Thyroid gland (tissue), 4 donors: Measurements from ENCODE around the gene PXMP4. TPM values are rescaled to one million over a fixed set of nuclear protein-coding genes. Genes with fewer than 3 reads are reported as not detected.

Experiments
- DNase-seq, 2 donors: peaks; one replicate each; pipeline ENCODE4 v3.0.0-alpha.2; 2019
- H3K27ac ChIP-seq, 3 donors: fragments of 200-600 bp; sonication (generic); 1 replicate in 2 of 3; 2 replicates in 1 of 3; pipeline ENCODE4 v1.5.1; 2016 to 2019; ENCODE audit warnings: mild to moderate bottlenecking in 1 of 3, moderate library complexity in 1 of 3
- H3K27me3 ChIP-seq: fragments of 200-600 bp; sonication (generic); one replicate; pipeline ENCODE4 v1.5.1; 2019
- H3K36me3 ChIP-seq, 2 donors: fragments of 200-600 bp; sonication (generic); one replicate each; pipeline ENCODE4 v1.5.1; 2016 to 2019
- H3K4me1 ChIP-seq, 2 donors: fragments of 200-600 bp; sonication (generic); one replicate each; pipeline ENCODE4 v1.5.1; 2017 to 2019
- H3K4me3 ChIP-seq, 3 donors: fragments of 200-600 bp; sonication (generic); replicated peaks in 1 of 3; 1 replicate in 2 of 3; 2 replicates in 1 of 3; pipeline ENCODE4 v1.5.1; 2016; ENCODE audit warnings: mild to moderate bottlenecking in 1 of 3
- H3K9me3 ChIP-seq: fragments of 200-600 bp; sonication (generic); one replicate; pipeline ENCODE4 v1.5.1; 2017
- CTCF ChIP-seq, 6 experiments: fragments of 200-600 bp in 3 of 6; fragments of 450-650 bp in 3 of 6; sonication (generic) in 3 of 6; IDR thresholded peaks; one replicate each; pipeline ENCODE4 v1.5.1; 2016 to 2019; ENCODE audit warnings: antibody characterized with exemption in 6 of 6, mild to moderate bottlenecking in 2 of 6, inconsistent platforms in 1 of 6, moderate library complexity in 1 of 6
- POLR2A ChIP-seq, 2 donors: fragments of 450-650 bp; IDR thresholded peaks; one replicate each; pipeline ENCODE4 v1.6.1; 2017; ENCODE audit warnings: antibody characterized with exemption in 2 of 2, mild to moderate bottlenecking in 2 of 2, moderate library complexity in 1 of 2
- WGBS, 2 donors: methylation state at CpG; one replicate each; pipeline ENCODE4 v1.1.5; 2017; 5-methylcytosine and 5-hydroxymethylcytosine counted together
- intact Hi-C: fragments of 100-400 bp; cut with DNase I; formaldehyde crosslinking; loops from one replicate; pipeline ENCODE4 v1.15.1; 2023
- total RNA-seq, 4 donors: library from RNA; depleted of rRNA; stranded (reverse); fragments of >200 nt; gene quantifications; one replicate each; pipeline ENCODE4 v1.2.3, GENCODE V29; 2016

Gene PXMP4
- total RNA-seq, 4 donors from 2014 or later, result 17.7 to 31.2 (median 22.0) TPM

GRCh38 chr20:33658510-33658909, 61.6 kb downstream of the PXMP4 start:
- no peak overlapping the region for H3K27ac ChIP-seq
- 95 to 100% methylated on average over 4 to 8 of the region's 8 CpGs for WGBS, 2 donors
- H3K9me3 ChIP-seq, result no peaks in the 10 kb centered on the region
- intact Hi-C loops, result no loop called here
- peaks cover 6 to 9% of the 10 kb centered on the region in 2 donors for H3K4me1 ChIP-seq
- TF ChIP-seq POLR2A (IDR thresholded peaks at IDR 0.05) (no peak), CTCF (IDR thresholded peaks at IDR 0.05) (no peak)
- no peaks in the 10 kb centered on the region for H3K27me3 ChIP-seq
- no peak for DNase-seq
- no peak overlapping the region for H3K4me3 ChIP-seq
- H3K36me3 ChIP-seq, result peaks cover 12 to 17% of the 10 kb centered on the region in 2 donors

- H3K36me3 ChIP-seq, result peaks cover 12 to 17% of the 10 kb centered on the region in 2 donors
- no peak overlapping the region for H3K4me3 ChIP-seq
- intact Hi-C loops, result no loop called here
- H3K4me1 ChIP-seq, result peaks cover 3 to 9% of the 10 kb centered on the region in 2 donors
- DNase-seq, result no peak
- no peak for TF ChIP-seq CTCF (IDR thresholded peaks at IDR 0.05)
- TF ChIP-seq POLR2A (IDR thresholded peaks at IDR 0.05), result peak in 1 of 2 donors; percentile 13
- no peak overlapping the region for H3K27ac ChIP-seq
- 96 to 100% methylated on average over 5 to 8 of the region's 12 CpGs for WGBS, 2 donors
- H3K9me3 ChIP-seq, result no peaks in the 10 kb centered on the region
- no peaks in the 10 kb centered on the region for H3K27me3 ChIP-seq
Observed at GRCh38 chr20:33657704-33658095, 62.4 kb downstream of the PXMP4 start.

GRCh38 chr20:33656783-33657703, 63.1 kb downstream of the PXMP4 start:
- Histone ChIP-seq H3K4me3 (no peak overlapping the region), H3K27me3 (no peaks in the 10 kb centered on the region), H3K27ac (no peak overlapping the region), H3K9me3 (no peaks in the 10 kb centered on the region), H3K4me1 (peaks cover 3 to 8% of the 10 kb centered on the region in 2 donors), H3K36me3 (peaks cover 12 to 17% of the 10 kb centered on the region in 2 donors)
- intact Hi-C loops, result no loop called here
- WGBS, 2 donors, result 96% methylated on average over 12 to 15 of the region's 17 CpGs
- no peak for DNase-seq
- TF ChIP-seq POLR2A (IDR thresholded peaks at IDR 0.05), result no peak
- no peak for TF ChIP-seq CTCF (IDR thresholded peaks at IDR 0.05)

- no peak overlapping the region for H3K27ac ChIP-seq
- no peak for DNase-seq
- H3K4me3 ChIP-seq, result no peak overlapping the region
- WGBS, 2 donors, result 89 to 97% methylated on average over 3 to 6 of the region's 10 CpGs
- no peaks in the 10 kb centered on the region for H3K9me3 ChIP-seq
- H3K27me3 ChIP-seq, result no peaks in the 10 kb centered on the region
- TF ChIP-seq POLR2A (IDR thresholded peaks at IDR 0.05) (no peak), CTCF (IDR thresholded peaks at IDR 0.05) (no peak)
- peaks cover 12 to 17% of the 10 kb centered on the region in 2 donors for H3K36me3 ChIP-seq
- H3K4me1 ChIP-seq, result peaks cover 3 to 8% of the 10 kb centered on the region in 2 donors
- intact Hi-C loops, result no loop called here
Observed at GRCh38 chr20:33656010-33656782, 63.9 kb downstream of the PXMP4 start.
